Measurements from ENCODE around the gene ABO. TPM values are rescaled to one million over a fixed set of nuclear protein-coding genes. Genes with fewer than 3 reads are reported as not detected.
"Not testable (repeated sequence)": the region's sequence is repeated elsewhere in the genome, so short reads cannot be mapped to it uniquely, and the experiment has no call there.

Gene ABO
- total and polyA plus RNA-seq, 10 of the 15 experiments (the other 5 are each of a cell fraction or from before 2014, with no cell fraction given), result 0.10 TPM; not detected in 9

- no peak for TF ChIP-seq ZNF687 (IDR thresholded peaks at IDR 0.05)
Observed at GRCh38 chr9:133224762-133225161, 50.2 kb downstream of the ABO start (continued).

- DNase-seq (ENCODE audit: low read depth, low spot score); H2AFZ ChIP-seq (ENCODE audit: control insufficient read depth, low read depth, low read length); RAD21 ChIA-PET (ENCODE audit: unreplicated experiment); intact Hi-C loops (cut with micrococcal nuclease; ENCODE audit: unreplicated experiment); POLR2A ChIA-PET; H3K4me2 ChIP-seq (ENCODE audit: control insufficient read depth, insufficient read depth); CTCF ChIA-PET; H3K27me3 ChIP-seq (replicated peaks in 1 of 2; ENCODE audit: control insufficient read depth in 2 of 2, insufficient read depth in 2 of 2, low read length in 1 of 2); H3K4me3 ChIP-seq; in situ Hi-C loops (cut with MboI); H3K27ac ChIP-seq (ENCODE audit: control insufficient read depth, insufficient read depth); H3K9me3 ChIP-seq (replicated peaks; ENCODE audit: control insufficient read depth, insufficient read depth, low read length); ATAC-seq; H4K20me1 ChIP-seq (ENCODE audit: control insufficient read depth, insufficient read depth); H3K4me1 ChIP-seq (ENCODE audit: control insufficient read depth, insufficient read depth, low read length); SMC1A ChIA-PET (ENCODE audit: uncharacterized antibody, unreplicated experiment); H3K36me3 ChIP-seq (ENCODE audit: control insufficient read depth in 2 of 2, insufficient read depth in 2 of 2, low read length in 1 of 2); H3K9ac ChIP-seq (ENCODE audit: control insufficient read depth, insufficient read depth, low read length); FAIRE-seq; H3K79me2 ChIP-seq (ENCODE audit: control insufficient read depth, insufficient read depth, low read length); BruUV-seq (replicated peaks): not testable (repeated sequence)
- 34% methylated on average over 13 of the region's 13 CpGs for WGBS (ENCODE audit: insufficient coverage, insufficient replicate concordance, low lambda C conversion rate, missing lambda C conversion rate)
Observed at GRCh38 chr9:133223159-133223756, 51.7 kb downstream of the ABO start.

GRCh38 chr9:133221994-133222393, 53.0 kb downstream of the ABO start:
- H3K9me3 ChIP-seq (replicated peaks; ENCODE audit: control insufficient read depth, insufficient read depth, low read length); H3K27ac ChIP-seq (ENCODE audit: control insufficient read depth, insufficient read depth); DNase-seq (ENCODE audit: low read depth, low spot score); H3K9ac ChIP-seq (ENCODE audit: control insufficient read depth, insufficient read depth, low read length); POLR2A ChIA-PET; CTCF ChIA-PET; FAIRE-seq; in situ Hi-C loops (cut with MboI); H3K36me3 ChIP-seq (ENCODE audit: control insufficient read depth in 2 of 2, insufficient read depth in 2 of 2, low read length in 1 of 2); H2AFZ ChIP-seq (ENCODE audit: control insufficient read depth, low read depth, low read length); ATAC-seq; H3K4me3 ChIP-seq; SMC1A ChIA-PET (ENCODE audit: uncharacterized antibody, unreplicated experiment); H3K27me3 ChIP-seq (replicated peaks in 1 of 2; ENCODE audit: control insufficient read depth in 2 of 2, insufficient read depth in 2 of 2, low read length in 1 of 2); RAD21 ChIA-PET (ENCODE audit: unreplicated experiment); BruUV-seq (replicated peaks); H3K4me2 ChIP-seq (ENCODE audit: control insufficient read depth, insufficient read depth); H4K20me1 ChIP-seq (ENCODE audit: control insufficient read depth, insufficient read depth); H3K79me2 ChIP-seq (ENCODE audit: control insufficient read depth, insufficient read depth, low read length); H3K4me1 ChIP-seq (ENCODE audit: control insufficient read depth, insufficient read depth, low read length); intact Hi-C loops (cut with micrococcal nuclease; ENCODE audit: unreplicated experiment): not testable (repeated sequence)
- WGBS (ENCODE audit: insufficient coverage, insufficient replicate concordance, low lambda C conversion rate, missing lambda C conversion rate), result 42% methylated on average over 10 of the region's 12 CpGs

Data from GM12878 (cell line).